ENCODE data around the gene ZNF322. TPM values are rescaled to one million over a fixed set of nuclear protein-coding genes. Genes with fewer than 3 reads are reported as not detected.

The ZNF322 gene
- total and polyA plus RNA-seq, 2 experiments from 2014 or later: 16.1 to 18.1 TPM

GRCh38 chr6:26613689-26614683 is 45.6 kb downstream of the ZNF322 start:
- Histone ChIP-seq H3K4me3 (peak overlapping the region; percentile 30), H3K4me1 (ENCODE audit: low read depth) (no peaks in the 10 kb centered on the region), H3K27ac (no peak overlapping the region), H3K36me3 (no peaks in the 10 kb centered on the region), H3K9me3 (ENCODE audit: low read depth) (no peaks in the 10 kb centered on the region), H3K27me3 (peaks cover 66% of the 10 kb centered on the region)
- TF ChIP-seq, protein P1, sequence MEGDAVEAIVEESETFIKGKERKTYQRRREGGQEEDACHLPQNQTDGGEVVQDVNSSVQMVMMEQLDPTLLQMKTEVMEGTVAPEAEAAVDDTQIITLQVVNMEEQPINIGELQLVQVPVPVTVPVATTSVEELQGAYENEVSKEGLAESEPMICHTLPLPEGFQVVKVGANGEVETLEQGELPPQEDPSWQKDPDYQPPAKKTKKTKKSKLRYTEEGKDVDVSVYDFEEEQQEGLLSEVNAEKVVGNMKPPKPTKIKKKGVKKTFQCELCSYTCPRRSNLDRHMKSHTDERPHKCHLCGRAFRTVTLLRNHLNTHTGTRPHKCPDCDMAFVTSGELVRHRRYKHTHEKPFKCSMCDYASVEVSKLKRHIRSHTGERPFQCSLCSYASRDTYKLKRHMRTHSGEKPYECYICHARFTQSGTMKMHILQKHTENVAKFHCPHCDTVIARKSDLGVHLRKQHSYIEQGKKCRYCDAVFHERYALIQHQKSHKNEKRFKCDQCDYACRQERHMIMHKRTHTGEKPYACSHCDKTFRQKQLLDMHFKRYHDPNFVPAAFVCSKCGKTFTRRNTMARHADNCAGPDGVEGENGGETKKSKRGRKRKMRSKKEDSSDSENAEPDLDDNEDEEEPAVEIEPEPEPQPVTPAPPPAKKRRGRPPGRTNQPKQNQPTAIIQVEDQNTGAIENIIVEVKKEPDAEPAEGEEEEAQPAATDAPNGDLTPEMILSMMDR (IDR thresholded peaks at IDR 0.05; ENCODE audit: low read depth, low read length): no peak
- peak in 1 of 2 donors; percentile 37 for DNase-seq (ENCODE audit: low read depth in 1 of 2, low spot score in 1 of 2)

- no peak for DNase-seq (ENCODE audit: low read depth in 1 of 2, low spot score in 1 of 2)
- Histone ChIP-seq H3K27me3 (peaks cover 66% of the 10 kb centered on the region), H3K4me3 (no peak overlapping the region)
Observed at GRCh38 chr6:26613201-26613600, 46.3 kb downstream of the ZNF322 start.

DNA sequence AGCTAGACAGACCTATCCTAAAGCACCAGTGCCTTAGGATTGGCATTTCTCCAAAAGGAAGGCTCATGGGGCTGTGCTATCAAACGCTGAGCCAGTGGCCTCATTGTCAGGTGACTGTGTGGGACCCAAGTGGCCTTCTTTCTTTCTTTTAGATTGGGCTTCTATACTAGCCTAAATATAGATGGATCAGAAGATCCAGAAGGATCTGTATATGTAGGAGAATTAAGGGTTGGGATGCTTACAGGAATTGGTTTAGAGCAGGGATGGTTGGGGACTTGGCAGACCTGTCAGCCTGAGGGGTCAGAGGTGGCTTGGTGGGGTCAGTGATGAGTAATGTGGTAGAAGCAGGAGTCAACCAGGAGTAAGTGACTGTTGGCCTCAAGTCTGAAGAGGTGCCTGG is 47.9 kb downstream of the ZNF322 start:
- Histone ChIP-seq H3K27ac (no peak overlapping the region), H3K4me1 (ENCODE audit: low read depth) (no peaks in the 10 kb centered on the region), H3K4me3 (no peak overlapping the region), H3K9me3 (ENCODE audit: low read depth) (no peaks in the 10 kb centered on the region), H3K27me3 (peaks cover 66% of the 10 kb centered on the region), H3K36me3 (no peaks in the 10 kb centered on the region)
- TF ChIP-seq, protein P1 (IDR thresholded peaks at IDR 0.05; ENCODE audit: low read depth, low read length): no peak
- no peak for DNase-seq (ENCODE audit: low read depth in 1 of 2, low spot score in 1 of 2)

More at GRCh38 chr6:26613201-26613600, 46.3 kb downstream of the ZNF322 start:
- Histone ChIP-seq H3K36me3 (no peaks in the 10 kb centered on the region), H3K9me3 (ENCODE audit: low read depth) (no peaks in the 10 kb centered on the region), H3K27ac (no peak overlapping the region), H3K4me1 (ENCODE audit: low read depth) (no peaks in the 10 kb centered on the region)
- TF ChIP-seq, protein P1 (IDR thresholded peaks at IDR 0.05; ENCODE audit: low read depth, low read length): no peak

- Histone ChIP-seq H3K4me1 (ENCODE audit: low read depth) (no peaks in the 10 kb centered on the region), H3K9me3 (ENCODE audit: low read depth) (no peaks in the 10 kb centered on the region), H3K36me3 (no peaks in the 10 kb centered on the region), H3K4me3 (no peak overlapping the region), H3K27me3 (peaks cover 53% of the 10 kb centered on the region), H3K27ac (no peak overlapping the region)
- TF ChIP-seq, protein P1 (IDR thresholded peaks at IDR 0.05; ENCODE audit: low read depth, low read length): no peak
- DNase-seq (ENCODE audit: low read depth in 1 of 2, low spot score in 1 of 2): no peak
Observed at GRCh38 chr6:26609463-26609862, 50.1 kb downstream of the ZNF322 start.

GRCh38 chr6:26607434-26608230 is 51.9 kb downstream of the ZNF322 start:
- Histone ChIP-seq H3K9me3 (ENCODE audit: low read depth) (no peaks in the 10 kb centered on the region), H3K36me3 (no peaks in the 10 kb centered on the region), H3K4me1 (ENCODE audit: low read depth) (no peaks in the 10 kb centered on the region), H3K27me3 (peaks cover 35% of the 10 kb centered on the region), H3K27ac (no peak overlapping the region), H3K4me3 (no peak overlapping the region)
- DNase-seq (ENCODE audit: low read depth in 1 of 2, low spot score in 1 of 2): peak; percentile 71 to 74
- TF ChIP-seq, protein P1 (IDR thresholded peaks at IDR 0.05; ENCODE audit: low read depth, low read length): peak; percentile 82

Data from cardiac muscle cell (in vitro differentiated cells and primary cell).